Middle frontal gyrus (tissue), 1 donor: ENCODE data around the gene DKK3.
"Not testable (repeated sequence)": the region's sequence is repeated elsewhere in the genome, so short reads cannot be mapped to it uniquely, and the experiment has no call there.

Experiments used
- DNase-seq: peaks from one replicate; pipeline ENCODE4 v3.0.0-alpha.2; 2015; ENCODE audit warnings: low spot score; ENCODE audit errors: extremely low spot score

The DKK3 gene

DNA sequence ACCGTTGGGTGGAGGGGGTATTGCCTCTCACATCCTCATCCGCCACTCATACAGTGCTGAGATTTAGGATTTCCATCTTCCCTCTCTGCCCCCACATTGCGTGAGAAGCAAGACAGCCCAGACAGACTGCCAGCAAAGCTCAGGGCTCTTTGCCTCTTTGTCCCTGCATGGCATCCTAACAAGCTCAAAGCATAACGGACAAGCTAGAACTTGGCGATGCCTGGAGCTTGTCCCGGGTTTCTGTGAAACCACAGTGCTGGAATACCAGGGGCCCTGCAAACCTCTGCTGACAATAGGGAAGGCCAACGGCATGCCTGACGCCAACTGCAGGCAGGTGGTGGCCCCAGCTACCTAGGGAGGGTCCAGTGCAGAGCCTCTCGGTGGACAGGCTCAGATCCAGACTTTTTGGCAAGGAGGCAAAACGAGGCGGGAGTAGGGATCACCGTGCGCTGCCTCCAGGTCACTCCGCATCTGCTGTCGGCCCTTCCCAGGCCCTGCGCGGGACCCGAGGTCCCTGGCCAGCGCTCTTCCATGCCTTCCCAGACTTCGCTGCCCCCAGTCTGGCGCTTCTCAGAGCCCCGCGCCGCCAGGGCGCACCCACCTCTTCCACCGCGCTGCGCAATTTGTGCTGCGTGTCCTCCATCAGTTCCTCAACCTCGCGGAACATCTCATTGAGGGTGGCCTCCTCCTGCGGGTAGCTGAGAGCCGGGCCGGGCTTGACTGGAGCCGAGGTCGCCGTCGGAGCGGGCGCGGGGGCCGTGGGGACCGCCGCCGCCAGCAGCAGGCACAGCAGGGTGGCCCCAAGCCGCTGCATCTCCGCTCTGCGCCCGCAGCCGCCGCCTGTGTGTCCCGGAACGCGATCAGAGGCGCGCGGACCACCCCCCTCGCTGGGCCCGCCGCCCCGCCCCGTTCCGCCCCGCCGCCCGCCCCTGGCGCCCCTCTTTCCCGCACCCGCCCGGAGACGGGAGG is at the start of gene DKK3:
Gene DKK3 (minus strand): TSS at position 858 of the 969 bp plus-strand sequence. CDS start 44 bp downstream, at position 814.
- no peak for DNase-seq

DNA sequence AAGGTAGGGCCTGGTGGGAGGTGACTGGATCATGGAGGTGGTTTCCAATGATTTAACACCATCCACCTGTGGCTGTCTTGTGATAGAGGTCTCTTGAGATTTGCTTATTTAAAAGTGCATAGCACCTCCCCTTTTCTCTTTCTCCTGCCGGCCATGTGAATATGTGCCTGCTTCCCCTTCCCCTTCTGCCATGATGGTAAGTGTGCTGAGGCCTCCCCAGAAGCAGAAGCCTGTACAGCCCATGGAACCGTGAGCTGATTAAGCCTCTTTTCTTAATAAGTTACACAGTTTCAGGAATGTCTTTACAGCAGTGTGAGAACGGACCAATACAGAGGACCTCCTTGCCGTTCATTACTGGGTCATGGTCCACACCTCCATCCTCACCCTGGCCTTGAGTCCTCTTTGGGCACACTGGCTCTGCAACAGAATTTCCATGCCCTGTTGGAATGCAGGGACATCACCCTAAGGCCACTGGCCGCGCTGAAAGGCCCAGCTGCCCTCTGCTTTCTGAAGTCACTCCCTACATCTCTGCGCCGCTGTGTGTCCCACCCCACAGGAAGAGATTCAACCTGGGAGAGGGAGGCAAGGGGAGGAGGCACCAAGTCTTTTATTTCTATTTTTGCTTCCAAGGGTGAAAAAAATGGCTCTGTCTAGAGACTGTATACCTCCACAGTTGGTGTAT is 49.0 kb upstream of the DKK3 start:
- no peak for DNase-seq

DNA sequence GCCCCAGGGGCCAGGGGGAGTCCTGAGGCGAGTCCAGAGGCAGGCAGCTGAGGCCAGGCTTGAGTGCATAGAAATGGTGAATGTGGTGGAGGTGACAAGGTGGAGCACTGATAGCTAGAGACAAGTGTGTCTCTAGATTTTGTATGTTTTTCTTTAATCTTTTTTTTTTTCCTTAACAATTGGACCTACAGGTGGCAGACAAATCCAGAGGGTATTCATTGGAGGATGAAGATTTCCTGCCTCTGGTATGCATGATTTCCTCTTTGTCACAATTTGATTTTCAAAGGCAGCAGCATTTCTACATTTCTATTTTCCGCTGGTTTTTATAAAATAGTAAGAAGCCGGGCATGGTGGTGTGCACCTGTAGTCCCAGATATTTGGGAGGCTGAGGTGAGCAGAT is 47.7 kb upstream of the DKK3 start:
- DNase-seq: no peak

DNA sequence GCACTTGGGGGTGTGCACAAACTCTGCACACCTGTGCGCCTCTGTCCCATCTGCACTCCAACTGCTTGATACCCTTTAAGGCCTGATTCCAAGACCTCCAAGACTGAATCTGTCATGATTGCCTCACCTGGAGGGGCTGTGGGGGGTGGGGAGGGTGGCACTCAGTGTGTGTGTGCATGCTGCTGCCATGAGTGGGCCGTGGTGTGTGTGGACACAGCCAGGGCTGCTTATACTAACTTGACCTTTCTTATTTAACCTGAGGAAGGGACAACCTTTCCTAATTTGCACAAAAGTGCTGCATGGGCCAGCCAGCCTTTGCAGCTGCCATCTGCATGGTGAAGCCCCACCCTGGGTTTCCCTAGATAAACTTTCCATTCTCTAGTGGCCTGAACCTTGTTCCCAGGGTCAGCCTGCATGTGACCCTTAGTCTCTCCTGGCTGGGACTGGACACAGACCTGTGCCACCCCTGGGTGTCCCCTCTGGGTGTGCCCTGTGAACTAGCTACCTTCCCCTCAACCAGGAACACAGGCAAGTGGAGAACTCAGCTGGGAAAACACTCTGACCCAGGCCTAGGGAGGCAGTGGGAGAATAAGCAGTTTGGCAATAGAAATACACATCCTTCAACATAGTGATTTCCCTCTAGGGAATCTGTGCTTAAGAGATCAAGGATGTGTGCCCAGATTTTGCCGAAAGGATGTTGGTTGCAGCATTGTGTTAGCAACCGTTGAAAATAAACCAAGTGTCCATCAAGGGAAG is 45.4 kb upstream of the DKK3 start:
- no peak for DNase-seq

DNA sequence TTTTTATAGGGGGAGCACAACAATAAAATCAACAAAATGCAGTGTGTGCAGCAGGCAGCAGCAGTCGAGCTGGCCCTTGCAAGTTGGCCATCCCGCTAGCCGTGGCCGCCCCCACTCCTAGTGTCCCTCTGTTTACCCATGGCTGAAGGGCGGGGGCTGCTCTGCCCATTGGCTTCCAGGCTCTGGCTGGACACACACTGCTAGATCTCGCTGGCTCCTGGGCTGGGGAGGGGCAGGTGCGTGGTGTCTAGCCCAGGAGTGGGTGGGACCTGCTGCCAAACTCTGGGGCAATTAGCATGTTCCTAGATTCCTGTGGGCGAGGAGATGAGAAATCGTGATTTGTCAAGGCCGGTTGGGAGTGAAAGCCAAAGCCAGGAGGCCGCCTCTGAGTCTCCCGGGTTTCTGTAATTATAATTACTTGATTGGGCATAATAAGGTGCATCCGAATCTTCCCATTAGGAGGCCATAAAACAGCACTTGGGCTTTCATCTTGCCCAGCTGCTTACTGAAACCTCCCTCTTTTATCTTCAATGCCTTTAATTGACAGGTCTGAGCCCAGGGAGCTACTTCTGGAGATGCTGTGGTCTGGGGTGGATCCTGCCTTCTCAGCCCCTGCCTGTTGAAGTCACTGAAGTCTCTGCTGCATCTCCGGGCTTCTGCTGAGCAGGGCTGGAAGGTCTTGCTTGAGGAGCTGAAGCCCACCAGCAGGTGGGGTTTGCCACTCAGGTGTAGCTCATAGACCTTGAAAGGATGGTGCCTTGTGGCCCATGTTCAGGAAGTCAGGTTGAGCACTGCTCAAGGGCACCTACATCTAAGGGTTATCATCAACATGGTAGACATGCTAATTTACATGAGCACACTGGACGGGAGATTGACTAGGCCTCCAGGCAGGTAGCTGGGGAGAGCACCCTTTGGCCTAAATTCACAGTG is 44.5 kb upstream of the DKK3 start:
- no peak for DNase-seq

DNA sequence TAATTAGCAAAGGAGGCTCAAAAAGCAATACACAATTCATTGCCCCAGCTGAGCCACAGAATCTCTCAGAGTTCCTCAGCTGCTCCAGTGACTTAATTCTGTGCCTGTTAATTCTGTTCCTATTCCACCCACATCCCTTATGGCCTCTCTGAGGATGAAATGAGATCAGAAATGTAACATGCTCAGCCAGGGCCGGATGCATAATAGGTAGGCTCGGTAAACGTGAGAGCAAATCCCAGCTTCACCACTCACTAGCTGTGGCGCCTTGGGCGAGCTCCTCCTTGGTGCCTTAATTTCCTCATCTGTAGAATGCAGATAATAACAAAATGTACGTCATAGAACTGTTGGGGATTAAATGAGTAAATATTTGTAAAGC is 42.8 kb upstream of the DKK3 start:
- peak; percentile 22 for DNase-seq

DNA sequence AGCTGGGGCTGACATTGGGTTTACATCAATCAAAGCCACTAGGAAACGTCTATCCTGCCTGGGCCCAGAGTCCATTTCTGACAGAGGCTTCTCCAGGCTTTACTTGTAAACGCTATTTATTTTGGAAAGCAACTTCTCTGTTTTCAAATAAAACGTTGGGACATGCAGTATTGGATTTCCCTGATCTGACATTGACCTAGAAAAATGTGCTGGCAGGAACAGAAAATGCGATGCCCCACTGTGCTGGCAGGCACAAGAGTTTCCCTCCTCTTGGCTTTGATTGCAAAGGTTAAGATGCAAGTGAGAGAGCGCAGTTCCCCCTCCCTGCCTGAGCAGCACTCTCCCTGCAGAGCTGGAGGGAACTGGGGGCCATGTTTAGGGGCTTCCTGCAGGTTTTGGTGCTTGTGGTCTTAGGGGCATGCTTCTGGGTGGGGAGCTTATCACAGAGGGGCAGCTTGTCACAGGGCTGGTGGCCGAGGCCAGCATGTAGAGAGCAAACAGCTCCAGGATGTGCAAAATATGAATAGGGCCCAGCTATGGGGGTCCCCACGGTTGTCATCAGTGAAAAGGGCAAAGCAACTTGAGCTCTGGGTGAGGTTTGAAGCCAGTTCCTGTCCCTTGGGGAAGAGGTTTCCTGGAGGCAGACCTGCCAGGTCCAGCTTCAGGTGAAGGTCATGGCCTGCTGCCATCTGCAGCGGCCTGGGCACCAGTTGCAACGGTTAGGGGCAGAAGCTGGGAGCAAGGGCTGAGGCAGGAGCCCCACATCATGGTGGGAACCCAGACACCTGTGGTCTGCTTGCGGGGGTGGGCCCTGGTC is 42.3 kb upstream of the DKK3 start:
- no peak for DNase-seq

DNA sequence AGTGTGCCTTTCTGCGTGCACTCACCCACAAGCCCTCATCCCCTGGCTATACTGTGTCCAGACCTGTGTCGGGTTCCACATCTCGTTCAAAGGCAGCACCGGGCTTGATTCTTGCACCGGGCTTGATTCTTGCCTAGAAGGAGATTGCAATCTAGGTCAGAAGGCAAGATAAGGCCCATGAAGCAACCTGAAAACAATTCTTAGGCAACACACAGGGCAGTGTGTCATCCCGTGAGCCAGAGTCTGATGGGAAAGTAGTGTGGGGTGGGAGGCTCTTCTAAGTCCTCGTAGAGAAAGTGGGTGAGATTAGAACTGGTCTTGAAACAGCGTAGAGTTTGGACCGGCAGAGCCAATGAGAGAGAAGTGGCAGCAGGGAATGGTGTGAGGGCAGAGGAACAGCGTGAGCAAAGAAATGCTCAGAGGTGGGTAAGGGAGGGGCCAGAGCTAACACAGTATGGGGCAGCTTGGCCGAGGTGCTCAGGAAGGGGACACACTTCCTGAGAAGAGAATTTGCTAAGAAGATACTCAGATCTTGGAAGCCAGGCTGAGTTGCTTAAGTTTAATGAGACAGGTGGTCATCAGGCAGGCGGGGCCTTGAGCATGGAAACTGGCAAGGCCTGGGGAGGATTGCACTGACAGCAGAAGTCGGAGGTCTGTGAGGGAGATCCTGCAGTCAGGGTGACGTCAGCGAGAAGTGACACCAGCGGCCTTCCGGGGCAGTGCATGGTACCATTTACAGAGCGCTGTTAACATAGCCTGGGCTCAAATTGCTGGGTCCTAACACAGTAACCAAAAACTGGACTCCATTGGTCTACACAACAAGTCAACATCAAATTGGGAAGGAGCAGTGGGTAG is 40.7 kb upstream of the DKK3 start:
- DNase-seq: no peak

DNA sequence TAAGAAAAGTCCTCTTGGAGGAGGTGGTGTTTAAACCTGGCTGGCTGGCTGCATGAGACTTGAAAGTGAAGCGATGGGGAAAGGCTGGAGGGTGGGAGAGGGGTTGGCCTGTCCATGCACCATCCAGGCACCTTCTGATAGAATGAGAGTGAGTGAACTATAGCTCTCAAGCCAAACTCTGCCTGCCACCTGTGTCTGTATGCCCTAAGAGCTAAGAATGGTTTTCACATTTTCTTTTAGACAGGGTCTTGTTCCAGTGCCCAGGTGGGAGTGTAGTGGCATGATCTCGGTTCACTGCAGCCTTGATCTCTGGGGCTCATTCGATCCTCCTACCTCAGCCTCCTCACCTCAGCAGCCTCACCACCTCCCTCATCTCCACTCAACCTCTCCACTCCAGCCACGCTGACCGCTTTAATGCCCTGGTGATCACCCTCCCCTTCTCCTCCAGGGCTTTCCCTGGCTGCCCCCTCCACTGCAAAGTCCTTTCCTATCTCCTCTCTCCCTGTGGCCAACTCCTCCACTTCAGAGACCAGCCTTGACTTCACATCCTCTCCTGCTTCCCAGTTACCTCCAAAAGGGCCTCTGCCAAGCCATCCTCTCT is 38.3 kb upstream of the DKK3 start:
- no peak for DNase-seq

DNA sequence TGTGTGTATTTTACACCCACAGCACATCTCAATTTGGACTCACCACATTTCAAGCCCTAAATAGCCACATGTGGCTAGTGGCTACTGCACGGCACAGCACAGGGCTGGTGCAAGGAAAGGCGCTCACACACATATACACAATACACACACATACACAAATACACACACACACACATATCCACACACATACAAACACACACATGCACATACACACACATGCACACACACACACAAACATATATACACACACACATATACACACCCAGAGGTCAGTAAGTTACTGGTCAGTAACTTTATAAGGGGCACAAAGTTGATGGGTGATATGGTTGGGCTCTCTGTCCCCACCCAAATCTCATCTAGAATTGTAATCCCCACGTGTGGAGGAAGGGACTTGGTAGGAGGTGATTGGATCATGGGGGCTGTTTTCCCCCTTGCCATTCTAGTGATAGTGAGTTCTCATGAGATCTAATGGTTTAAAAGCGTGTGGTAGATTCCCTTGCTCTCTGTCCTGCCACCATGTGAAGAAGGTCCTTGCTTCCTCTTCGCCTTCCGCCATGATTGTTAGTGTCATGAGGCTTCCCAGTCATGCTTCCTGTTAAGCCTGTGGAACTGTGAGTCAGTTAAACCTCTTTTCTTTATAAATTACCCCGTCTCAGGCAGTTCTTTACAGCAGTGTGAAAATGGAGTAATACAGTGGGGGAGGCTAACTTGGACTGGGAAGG is 37.6 kb upstream of the DKK3 start:
- no peak for DNase-seq

DNA sequence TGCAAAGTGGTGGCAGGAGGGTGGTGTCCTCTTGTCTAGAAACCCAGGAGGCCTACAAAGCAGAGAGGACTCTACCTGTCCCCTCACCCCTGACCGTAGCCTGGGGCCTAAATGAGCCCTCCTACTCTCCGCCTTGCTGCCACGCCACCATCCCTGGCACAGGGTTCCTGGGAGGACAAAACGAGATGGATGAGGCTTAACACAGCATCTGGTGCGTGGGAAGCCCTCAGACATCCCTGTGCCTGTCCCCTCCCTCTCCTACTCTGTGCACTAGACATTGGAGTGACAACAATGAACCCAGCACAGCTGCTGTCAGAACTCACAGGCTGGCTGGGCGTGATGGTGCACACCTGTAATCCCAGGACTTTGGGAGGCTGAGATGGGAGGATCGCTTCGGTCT is 36.4 kb upstream of the DKK3 start:
- DNase-seq: no peak

DNA sequence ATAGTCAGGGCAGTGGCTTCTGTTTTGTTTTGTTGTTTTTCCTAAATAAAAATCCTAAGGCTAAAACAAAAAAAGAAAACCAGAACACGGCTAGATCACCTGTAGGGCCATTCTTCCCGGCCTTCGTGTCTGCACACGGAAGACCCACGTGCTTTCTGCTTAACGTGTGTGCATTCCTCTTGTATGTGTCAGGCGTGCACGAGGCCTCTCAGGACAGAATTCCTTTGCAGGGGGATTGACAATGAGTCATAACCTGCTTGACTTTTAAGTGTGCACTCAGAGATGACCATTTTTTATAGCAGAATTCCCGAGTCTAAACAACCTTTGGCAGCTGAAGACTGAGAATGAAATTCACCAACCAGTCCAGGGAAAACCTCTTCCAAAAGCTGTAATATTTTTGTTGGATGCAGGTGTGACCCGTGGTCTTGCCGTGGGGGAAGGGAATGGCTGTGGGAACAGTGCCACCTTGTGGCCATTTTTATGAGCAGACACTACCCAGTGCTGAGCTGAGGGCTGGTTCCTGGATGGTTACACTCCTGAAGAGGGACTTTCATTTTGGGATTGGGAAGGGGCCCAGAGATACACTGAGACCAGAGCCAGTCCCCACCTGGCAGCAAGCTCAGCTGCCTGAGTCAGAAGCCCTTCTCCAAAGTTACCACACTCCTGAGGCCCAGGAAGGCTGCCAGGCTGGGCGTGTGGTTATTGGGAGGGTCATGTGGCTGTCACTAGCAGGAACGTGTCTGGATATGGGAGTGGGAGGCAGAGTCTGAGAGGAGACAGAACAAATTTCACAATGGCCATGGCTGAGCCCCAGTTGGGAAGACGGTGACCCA is 35.7 kb upstream of the DKK3 start:
- peak; percentile 55 for DNase-seq

DNA sequence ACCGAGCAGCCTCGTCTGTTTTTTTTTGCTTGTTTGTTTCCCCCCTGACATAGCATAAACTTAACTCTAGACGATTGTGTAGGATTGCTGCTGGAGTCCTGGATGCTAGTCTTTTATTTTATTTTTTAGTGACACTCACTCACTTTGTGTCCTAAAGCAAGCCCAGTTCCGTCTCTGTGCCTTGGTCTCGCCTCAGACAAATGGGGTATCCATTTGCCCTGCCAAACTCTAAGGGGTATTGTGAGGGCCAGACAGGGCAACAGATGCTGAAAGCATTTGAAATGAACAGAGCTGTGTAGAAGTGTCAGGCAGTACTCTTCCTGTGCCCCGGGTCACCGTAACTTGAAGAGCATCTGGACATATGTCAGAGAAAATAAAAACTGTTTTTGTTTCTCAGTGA is 34.8 kb upstream of the DKK3 start:
- no peak for DNase-seq

DNA sequence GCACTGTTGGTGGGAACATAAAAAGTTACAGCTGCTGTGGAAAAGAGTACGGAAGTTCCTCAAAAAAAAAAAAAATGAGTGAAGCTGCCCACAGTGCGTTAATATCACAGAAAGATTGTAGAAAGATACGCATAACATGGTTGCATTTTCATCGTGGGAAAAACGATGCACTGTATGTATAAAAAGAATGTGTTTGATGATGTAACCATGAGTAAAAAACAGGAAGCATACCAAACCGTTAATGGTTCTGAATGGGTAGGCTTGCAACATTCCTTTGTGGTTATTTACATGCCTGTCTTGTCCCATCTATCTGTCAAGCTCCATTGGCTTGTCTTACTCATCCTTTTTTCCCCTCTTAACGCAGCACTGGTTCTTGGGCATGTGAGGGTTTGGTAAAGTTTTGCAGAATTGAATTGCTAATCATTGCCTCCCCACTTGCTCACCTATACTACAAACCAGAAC is 33.8 kb upstream of the DKK3 start:
- DNase-seq: no peak

DNA sequence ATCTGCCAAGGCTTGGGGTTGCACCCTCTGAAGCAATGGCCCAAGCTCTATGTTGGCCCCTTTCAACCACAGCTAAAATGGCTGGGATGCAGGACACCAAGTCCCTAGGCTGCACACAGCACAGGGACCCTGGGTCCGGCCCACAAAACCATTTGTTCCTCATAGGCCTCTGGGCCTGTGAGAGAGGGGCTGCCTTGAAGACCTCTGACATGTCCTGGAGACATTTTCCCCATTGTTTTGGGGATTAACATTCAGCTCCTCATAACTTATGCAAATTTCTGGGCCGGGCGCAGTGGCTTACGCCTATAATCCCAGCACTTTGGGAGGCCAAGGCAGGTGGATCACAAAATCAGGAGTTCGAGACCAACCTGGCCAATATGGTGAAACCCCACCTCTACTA is 32.3 kb upstream of the DKK3 start:
- not testable (repeated sequence) for DNase-seq

DNA sequence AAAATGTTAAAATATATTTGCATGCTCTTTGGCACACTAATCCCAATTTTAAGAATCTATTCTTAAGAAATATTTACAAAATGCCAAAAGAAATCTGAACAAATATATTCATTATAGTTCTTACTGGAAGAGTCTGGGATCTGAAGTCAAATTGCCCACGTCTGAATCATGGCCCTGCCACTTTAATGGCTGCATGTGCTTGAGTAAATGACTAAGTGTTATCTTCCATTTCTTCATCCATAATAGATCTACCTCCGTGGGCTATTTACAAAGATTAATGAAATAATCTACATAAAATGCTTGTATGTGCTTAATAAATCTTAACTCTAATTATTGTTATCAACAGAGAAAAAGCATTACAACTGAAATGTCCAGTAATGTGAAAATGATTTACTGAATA is 24.5 kb upstream of the DKK3 start:
- no peak for DNase-seq
